Mucosa of gallbladder (tissue), 1 donor: ENCODE measurements around the gene PLEKHA6. TPM values are rescaled to one million over a fixed set of nuclear protein-coding genes. Genes with fewer than 3 reads are reported as not detected.
A peak's percentile ranks its signal among the peaks of the same experiment; 100 is the strongest.

Experiments
- DNase-seq: peaks from one replicate; pipeline ENCODE4 v3.0.0-alpha.2; 2020; ENCODE audit warnings: low spot score
- total RNA-seq: library from RNA; stranded (reverse); gene quantifications from one replicate; pipeline ENCODE4 v1.2.1, GENCODE V29; 2021
- donor health status: DM: no; HTN: no; CAD: no.

Gene PLEKHA6
- total RNA-seq, 1 donor from 2014 or later = 115 TPM

DNA sequence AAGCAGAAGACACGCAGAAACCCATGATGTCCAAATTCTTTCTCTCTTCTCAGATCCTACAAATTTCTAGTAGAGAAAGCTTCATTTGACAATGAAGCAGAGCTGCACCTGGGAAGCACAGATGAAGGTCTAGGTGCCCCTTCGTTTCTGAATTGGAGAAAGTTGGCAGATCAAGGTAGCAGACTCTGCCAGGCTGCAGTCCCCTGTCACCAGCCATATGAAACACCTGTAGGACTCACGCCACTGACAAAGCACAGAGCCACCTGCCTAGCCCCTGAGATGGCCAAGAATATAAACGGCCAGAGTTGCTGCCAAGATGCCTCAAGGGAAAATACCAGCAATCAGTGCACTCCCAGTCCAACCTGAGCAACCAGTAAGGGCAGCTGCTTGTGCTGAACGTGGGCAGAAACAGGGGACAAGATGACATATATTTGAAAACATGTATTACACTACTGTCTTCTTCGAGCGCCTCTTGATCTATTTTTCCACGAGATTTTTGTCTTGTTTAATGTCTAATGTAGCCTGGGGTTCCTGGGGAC is 20.6 kb upstream of the PLEKHA6 start:
- no peak for DNase-seq

GRCh38 chr1:204377800-204378668 is 18.3 kb upstream of the PLEKHA6 start:
- DNase-seq = peak; percentile 54

GRCh38 chr1:204376919-204377799 is 17.4 kb upstream of the PLEKHA6 start:
- peak; percentile 91 for DNase-seq

DNA sequence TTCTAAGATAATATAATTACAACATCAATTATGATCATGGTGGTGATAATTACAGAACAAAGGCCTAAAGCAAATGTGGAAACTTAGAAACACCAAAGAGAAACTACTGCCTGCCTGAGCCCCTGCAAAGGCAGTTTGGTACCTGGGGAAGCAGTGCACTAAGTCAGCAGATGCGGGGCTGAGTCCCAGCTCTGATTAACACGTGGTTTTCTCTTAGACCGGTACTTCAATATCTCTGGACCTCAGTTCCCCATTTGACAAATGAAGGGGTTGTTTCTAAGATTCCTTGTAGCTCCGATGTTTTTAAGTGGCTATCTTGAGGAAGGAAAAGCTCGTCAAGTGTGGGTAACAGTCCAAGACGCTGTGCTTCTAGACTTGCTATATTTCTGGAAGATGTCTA is 16.7 kb upstream of the PLEKHA6 start:
- no peak for DNase-seq

GRCh38 chr1:204373911-204374310 is 14.2 kb upstream of the PLEKHA6 start:
- no peak for DNase-seq

DNA sequence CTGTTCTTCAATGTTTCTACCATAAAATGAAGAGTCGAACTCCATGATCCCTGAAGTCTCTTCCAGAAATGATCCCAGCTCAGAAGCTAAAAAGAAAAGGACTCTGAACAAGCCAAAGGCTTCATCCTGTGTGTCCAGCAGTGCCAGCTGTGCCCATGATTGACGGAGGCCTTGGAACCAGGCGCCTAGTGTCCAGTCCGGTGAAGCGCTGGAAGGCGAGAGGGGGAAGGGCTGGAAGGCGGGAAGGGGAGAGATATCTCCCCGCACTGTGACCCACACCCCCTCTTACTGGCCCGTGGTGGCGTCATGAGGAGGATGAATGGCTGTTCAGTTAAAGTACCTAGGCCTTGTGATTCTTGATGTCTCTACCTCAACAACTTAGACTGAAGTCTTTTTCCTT is 10.4 kb upstream of the PLEKHA6 start:
- DNase-seq = no peak

GRCh38 chr1:204368996-204369726 is 9.4 kb upstream of the PLEKHA6 start:
- DNase-seq = no peak

GRCh38 chr1:204367956-204368355 is 8.2 kb upstream of the PLEKHA6 start:
- DNase-seq = no peak

- DNase-seq = no peak
Measured at GRCh38 chr1:204367193-204367858, 7.6 kb upstream of the PLEKHA6 start.

GRCh38 chr1:204366759-204367158 is 7.0 kb upstream of the PLEKHA6 start:
- DNase-seq = no peak

DNA sequence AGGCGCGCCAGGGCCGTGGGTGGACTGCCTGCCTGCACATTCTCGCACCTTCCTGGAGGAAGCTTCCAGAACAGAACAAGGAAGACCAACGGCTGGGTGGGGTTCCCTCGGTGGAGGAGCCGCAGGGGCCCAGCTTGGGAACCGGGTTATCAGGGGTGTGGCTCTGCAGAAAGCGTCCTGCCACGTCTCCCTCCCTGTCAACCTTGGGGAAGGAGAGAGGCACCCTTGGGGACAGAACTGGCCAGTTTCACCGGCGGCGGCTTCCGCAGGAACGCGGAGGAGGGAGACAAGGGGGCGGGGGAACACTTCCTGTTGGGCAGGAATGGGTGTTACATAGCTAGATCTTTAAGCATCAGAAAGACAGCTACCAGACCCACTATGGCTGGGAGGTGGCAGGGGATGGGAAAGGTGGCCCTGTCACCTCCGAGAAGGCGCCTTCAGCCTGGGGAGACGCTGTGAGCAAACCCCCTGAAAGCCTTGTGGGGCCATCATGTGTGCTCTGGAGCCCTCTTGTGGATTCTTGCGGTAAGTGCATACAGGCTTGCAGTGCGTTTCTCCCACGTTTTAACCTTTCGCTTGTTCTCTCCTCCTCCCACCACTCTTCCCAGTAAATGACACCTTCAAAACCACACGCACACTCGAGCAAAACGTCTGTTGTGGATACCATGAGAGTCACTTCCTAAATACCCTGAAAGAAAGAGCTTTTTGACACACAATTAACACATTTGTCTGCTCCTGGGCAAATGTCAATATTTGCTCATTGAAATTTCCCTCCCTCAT is 3.8 kb upstream of the PLEKHA6 start:
- peak; percentile 67 for DNase-seq

DNA sequence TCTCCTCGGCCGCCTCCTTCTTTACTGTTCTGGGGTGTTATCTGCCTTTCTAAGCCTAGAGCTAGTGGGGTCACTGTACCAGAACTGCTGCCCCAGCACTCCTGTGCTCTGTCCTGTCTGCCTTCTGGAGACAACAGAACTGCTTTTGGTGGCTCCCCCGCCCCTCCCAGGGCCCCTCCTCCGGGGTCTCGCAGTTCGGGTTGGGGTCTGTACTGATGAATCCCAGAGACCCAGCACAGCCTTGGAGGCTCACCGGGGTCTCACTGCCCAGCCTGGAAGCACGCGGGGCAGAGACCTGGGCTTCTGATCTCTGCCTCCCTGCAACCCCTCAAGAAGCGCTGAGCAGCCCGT is 3.2 kb upstream of the PLEKHA6 start:
- no peak for DNase-seq

GRCh38 chr1:204361781-204362180 is 2.1 kb upstream of the PLEKHA6 start:
- DNase-seq = no peak

GRCh38 chr1:204361341-204361771 is 1.6 kb upstream of the PLEKHA6 start:
- no peak for DNase-seq

- no peak for DNase-seq
Measured at GRCh38 chr1:204360314-204360713, 585 bp upstream of the PLEKHA6 start.

GRCh38 chr1:204359131-204359473 is 627 bp downstream of the PLEKHA6 start:
- no peak for DNase-seq

DNA sequence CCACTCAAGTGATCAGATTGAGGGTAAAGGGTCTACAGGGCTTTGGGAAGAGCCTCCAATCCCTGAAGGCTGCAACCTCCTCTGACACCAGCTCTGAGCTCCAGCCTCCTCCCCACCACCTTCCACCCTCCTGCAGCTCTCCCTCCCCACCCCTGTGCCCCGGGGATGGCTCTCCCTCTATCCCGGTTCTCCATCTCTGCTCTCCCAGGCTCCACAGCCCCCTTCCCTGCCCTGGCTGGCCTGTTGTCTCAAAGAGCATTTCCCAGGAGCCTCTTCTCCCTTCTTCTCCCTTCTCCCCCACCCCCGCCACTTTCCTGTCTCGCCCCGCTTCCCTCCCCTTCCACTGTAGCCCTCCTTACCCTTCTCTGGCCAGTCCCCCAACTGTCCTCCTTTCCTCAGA is 1.1 kb downstream of the PLEKHA6 start:
- DNase-seq = no peak

GRCh38 chr1:204357551-204358490 is 1.9 kb downstream of the PLEKHA6 start:
- DNase-seq = no peak

GRCh38 chr1:204356997-204357396 is 2.7 kb downstream of the PLEKHA6 start:
- DNase-seq = no peak
